ENCODE data around the gene C15orf61.

Gene C15orf61

DNA sequence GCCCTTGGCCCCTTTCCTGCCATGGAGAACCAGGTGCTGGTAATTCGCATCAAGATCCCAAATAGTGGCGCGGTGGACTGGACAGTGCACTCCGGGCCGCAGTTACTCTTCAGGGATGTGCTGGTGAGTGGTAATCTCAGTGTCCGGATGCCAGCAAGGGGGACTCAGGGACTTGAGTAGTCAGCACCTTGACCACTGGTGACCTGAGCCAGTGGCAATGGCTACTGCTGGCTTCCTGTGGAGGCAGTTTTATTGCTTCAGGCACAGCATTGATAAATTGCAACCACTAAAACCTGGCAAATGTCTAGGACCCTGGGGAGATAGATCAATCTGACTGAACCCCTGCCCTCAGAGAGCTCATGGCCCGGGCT, 22.4 kb downstream of the C15orf61 start:
- TF ChIP-seq, protein P1, sequence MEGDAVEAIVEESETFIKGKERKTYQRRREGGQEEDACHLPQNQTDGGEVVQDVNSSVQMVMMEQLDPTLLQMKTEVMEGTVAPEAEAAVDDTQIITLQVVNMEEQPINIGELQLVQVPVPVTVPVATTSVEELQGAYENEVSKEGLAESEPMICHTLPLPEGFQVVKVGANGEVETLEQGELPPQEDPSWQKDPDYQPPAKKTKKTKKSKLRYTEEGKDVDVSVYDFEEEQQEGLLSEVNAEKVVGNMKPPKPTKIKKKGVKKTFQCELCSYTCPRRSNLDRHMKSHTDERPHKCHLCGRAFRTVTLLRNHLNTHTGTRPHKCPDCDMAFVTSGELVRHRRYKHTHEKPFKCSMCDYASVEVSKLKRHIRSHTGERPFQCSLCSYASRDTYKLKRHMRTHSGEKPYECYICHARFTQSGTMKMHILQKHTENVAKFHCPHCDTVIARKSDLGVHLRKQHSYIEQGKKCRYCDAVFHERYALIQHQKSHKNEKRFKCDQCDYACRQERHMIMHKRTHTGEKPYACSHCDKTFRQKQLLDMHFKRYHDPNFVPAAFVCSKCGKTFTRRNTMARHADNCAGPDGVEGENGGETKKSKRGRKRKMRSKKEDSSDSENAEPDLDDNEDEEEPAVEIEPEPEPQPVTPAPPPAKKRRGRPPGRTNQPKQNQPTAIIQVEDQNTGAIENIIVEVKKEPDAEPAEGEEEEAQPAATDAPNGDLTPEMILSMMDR (IDR thresholded peaks at IDR 0.05; ENCODE audit: borderline replicate concordance, insufficient read depth, low read depth, low read length): no peak
- H3K4me3 ChIP-seq (ENCODE audit: low read depth, low read length): peak overlapping the region; percentile 76

DNA sequence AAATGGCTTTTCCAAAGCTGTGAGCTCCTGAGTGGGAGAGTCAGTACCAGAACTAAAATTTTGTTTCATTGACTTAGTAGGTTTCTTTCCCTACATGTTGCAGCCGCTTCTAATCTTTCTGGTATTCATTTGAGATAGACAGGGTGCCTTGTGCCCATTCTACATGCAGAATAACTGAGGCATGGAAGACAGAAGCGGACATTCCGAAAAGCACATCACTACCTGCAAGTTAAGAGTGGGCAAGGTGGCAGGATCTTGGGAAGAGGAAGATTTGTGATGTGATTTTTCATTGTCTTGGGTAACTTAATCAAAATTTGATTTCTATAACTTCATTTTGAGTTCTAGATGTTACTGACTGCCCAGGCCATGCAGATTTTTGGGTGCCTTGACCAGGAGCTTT, 23.5 kb downstream of the C15orf61 start:
- H3K4me3 ChIP-seq (ENCODE audit: low read depth, low read length): no peak overlapping the region
- TF ChIP-seq, protein P1 (IDR thresholded peaks at IDR 0.05; ENCODE audit: borderline replicate concordance, insufficient read depth, low read depth, low read length): no peak

DNA sequence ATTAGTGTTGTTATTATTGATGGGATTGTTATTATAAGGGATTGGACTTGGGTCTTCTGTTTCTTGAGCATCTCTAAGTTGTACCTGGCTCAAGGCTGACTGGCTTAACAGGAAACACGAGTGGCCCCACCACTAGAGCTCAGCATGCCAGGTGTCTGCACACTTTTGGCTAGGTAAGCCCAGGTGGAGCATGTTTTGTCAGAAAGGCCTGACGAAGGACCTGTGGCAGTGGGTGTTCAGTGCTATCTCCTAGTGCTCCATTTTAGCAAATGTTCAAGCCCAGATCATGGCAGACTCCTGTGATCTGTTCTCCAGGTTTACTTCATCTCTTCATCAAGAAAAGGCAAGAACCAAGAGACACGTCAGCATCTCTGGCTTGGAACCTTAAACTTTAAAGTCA, 24.9 kb downstream of the C15orf61 start:
- H3K4me3 ChIP-seq (ENCODE audit: low read depth, low read length): no peak overlapping the region
- TF ChIP-seq, protein P1 (IDR thresholded peaks at IDR 0.05; ENCODE audit: borderline replicate concordance, insufficient read depth, low read depth, low read length): no peak

DNA sequence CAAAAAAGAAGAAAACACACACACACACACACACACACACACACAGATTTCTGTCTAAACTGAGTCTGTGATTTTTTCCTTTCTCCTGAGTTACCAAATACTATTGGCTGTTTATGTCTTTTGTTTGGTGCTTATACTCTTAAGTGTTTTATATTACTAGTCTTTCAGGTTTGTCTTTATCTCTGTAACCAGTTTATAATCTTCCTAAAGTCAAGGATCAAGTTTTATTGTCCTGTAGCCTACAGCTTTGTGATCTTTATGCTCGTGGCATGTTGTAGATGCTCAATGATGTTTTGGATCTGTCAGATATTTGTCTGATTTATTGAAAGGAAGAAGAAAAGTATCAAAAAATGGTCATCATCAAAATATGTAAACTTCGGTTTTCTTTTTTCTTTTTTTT, 26.1 kb downstream of the C15orf61 start:
- H3K4me3 ChIP-seq (ENCODE audit: low read depth, low read length): no peak overlapping the region
- TF ChIP-seq, protein P1 (IDR thresholded peaks at IDR 0.05; ENCODE audit: borderline replicate concordance, insufficient read depth, low read depth, low read length): no peak

DNA sequence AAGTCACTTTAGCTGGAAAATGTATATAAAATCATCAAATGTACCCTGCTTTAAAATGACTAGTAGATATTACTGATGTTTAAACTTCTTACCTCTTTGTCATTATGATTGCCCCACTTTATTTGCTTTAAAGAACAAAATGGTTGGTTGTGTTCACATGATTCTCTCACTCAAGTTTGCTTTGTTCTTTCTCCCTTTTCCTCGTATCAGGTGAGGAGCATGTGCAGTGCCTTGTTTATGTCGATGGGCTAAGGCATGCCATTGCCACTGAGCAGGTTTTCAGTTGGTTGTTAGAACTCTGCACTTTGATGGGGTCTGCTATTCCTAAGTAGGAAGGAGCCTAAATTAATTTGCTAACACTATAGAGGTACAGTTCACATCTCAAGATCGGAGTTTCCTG, 26.9 kb downstream of the C15orf61 start:
- TF ChIP-seq, protein P1 (IDR thresholded peaks at IDR 0.05; ENCODE audit: borderline replicate concordance, insufficient read depth, low read depth, low read length): no peak
- no peak overlapping the region for H3K4me3 ChIP-seq (ENCODE audit: low read depth, low read length)

DNA sequence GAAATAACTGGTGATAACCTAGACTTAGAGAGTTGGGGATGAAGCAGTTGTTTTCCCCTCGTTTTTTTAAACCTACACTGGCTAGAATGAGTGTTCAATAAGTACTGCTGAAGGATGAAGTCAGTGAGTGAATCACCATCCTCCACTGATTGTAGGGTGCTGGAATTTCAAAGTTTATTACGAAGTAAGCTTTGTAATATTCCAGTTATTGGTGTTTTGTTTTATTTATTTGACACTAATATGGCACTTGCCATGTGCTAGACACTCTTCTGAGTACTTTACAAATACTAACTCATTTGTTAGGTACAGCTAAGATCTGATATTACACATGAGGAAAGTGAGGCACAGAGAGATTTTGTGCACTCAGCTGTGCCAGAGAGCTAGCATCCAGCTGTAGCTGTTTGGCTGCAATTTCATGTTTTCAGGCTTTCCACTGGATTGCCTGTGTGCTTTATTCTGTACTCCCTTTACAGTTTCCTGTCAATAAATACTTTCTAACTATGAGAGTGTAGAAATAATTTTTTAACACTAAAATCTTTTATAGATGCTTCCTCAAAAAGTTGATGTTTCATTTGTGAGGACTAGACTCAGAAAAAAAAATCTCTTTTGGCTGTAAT, 27.4 kb downstream of the C15orf61 start:
- H3K4me3 ChIP-seq (ENCODE audit: low read depth, low read length): no peak overlapping the region
- TF ChIP-seq, protein P1 (IDR thresholded peaks at IDR 0.05; ENCODE audit: borderline replicate concordance, insufficient read depth, low read depth, low read length): no peak

DNA sequence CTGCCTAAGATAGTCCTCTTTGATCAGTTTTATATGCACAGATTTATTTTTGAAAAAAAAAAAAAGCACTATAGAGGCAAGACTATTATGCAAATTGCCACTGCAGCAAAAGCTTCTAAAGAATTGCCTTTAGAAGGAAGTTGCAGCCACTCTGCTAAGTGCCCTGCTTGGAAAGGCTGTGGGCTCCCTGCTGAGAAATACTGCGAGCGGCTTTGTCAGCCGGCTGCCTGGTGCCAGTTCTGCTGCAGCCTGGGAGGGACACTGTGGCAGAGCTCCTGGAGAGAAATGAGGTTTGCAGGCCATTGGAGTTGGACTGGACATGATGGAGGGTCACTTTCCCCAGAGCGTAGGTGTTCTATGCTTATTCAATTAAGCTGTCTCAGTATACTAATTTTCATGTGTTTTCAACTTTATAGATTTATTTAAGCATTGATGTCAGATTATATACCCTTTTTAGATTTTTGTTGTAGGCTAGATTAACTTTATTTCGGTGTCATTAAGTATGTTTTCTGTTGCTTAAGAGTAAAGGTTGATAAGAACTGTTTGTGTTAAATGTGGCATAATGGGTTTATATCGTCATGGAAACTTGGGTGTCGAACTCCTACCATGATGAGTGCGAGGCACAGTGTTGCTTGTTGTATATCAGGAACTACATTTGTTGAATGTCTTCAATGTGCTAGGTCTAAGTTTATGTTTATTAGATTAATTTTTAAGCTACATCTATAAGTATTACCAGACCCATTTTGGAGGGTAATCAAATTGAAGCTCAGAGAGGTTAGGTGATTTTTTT, 28.1 kb downstream of the C15orf61 start:
- H3K4me3 ChIP-seq (ENCODE audit: low read depth, low read length): no peak overlapping the region
- TF ChIP-seq, protein P1 (IDR thresholded peaks at IDR 0.05; ENCODE audit: borderline replicate concordance, insufficient read depth, low read depth, low read length): no peak
